ENCODE data around the gene CASP2. TPM values are rescaled to one million over a fixed set of nuclear protein-coding genes. Genes with fewer than 3 reads are reported as not detected.

The CASP2 gene
- total RNA-seq, 4 donors from 2014 or later = 7.7 to 21.6 (median 13.3) TPM

DNA sequence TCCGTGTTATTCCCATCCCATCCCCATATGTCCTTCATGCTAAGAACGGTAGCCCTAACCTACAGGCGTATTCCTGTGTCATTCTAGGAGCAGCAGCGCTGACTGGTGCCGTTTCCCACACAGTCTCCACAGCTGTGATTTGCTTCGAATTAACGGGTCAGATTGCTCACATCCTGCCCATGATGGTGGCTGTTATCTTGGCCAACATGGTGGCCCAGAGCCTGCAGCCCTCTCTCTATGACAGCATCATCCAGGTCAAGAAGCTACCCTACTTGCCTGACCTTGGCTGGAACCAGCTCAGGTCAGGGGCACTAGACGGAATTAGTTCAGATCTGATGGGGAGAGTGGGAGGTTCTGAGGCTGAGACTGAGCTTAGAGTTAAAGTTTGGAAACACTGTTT is 53.7 kb downstream of the CASP2 start:
- DNase-seq (ENCODE audit: low spot score) (no peak), ATAC-seq (ENCODE audit: low FRiP score) (no peak)
- TF ChIP-seq, protein P1, sequence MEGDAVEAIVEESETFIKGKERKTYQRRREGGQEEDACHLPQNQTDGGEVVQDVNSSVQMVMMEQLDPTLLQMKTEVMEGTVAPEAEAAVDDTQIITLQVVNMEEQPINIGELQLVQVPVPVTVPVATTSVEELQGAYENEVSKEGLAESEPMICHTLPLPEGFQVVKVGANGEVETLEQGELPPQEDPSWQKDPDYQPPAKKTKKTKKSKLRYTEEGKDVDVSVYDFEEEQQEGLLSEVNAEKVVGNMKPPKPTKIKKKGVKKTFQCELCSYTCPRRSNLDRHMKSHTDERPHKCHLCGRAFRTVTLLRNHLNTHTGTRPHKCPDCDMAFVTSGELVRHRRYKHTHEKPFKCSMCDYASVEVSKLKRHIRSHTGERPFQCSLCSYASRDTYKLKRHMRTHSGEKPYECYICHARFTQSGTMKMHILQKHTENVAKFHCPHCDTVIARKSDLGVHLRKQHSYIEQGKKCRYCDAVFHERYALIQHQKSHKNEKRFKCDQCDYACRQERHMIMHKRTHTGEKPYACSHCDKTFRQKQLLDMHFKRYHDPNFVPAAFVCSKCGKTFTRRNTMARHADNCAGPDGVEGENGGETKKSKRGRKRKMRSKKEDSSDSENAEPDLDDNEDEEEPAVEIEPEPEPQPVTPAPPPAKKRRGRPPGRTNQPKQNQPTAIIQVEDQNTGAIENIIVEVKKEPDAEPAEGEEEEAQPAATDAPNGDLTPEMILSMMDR (IDR thresholded peaks at IDR 0.05) = no peak

DNA sequence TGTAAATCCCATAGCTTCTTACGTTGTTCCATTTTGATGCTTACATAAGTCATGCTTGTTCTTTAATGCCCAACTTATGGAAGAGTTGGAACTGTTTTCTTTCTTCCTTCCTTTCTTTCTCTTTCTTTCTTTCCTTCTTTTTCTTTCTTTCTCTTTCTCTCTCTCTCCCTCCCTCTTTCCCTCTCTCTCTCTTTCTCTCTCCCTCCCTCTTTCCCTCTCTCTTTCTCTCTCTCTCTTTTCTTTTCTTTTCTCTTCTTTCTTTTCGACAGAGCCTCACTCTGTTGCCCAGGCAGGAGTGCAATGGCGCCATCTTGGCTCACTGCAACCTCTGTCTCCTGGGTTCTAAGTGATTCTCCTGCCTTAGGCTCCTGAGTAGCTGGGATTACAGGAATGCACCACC is 55.4 kb downstream of the CASP2 start:
- TF ChIP-seq, protein P1 (IDR thresholded peaks at IDR 0.05) = no peak
- ATAC-seq (ENCODE audit: low FRiP score) = no peak
- DNase-seq (ENCODE audit: low spot score) = no peak

DNA sequence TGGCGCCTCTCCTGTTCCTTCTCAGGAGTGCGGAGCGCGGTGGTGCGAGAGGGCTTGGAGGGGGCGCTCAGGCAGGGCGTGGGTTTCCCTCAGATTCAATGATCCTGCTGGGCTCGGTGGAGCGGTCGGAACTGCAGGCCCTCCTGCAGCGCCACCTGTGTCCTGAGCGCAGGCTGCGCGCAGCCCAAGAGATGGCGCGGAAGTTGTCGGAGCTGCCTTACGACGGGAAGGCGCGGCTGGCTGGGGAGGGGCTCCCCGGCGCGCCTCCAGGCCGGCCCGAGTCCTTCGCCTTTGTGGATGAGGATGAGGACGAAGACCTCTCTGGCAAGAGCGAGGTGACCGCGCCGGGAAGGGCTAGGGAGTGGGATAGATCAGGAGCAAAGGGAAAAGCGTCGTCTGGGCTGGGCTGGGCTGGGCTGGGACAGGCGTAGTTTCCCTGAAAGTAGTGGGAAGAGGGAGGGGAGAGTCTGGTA is 57.3 kb downstream of the CASP2 start:
- ATAC-seq (ENCODE audit: low FRiP score) = peak; percentile 84
- no peak for DNase-seq (ENCODE audit: low spot score)
- TF ChIP-seq, protein P1 (IDR thresholded peaks at IDR 0.05) = no peak

DNA sequence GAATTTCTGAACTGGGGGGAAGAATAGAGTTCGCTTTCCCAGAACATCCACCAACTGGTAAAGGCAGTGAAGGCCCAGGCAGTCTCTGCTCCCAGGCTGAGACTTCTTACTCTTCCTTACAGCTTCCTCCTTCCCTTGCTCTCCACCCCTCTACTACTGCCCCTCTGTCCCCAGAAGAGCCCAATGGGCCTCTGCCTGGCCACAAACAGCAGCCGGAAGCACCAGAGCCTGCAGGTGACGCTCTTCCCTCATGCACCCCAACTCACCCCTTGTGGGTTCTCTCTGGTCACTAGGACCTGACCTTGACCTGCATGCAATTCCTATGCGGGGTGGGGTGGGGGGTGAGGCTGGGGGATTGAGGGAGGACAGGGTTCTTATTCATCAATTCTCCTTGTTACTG is 57.9 kb downstream of the CASP2 start:
- DNase-seq (ENCODE audit: low spot score) (no peak), ATAC-seq (ENCODE audit: low FRiP score) (no peak)
- TF ChIP-seq, protein P1 (IDR thresholded peaks at IDR 0.05) = no peak

DNA sequence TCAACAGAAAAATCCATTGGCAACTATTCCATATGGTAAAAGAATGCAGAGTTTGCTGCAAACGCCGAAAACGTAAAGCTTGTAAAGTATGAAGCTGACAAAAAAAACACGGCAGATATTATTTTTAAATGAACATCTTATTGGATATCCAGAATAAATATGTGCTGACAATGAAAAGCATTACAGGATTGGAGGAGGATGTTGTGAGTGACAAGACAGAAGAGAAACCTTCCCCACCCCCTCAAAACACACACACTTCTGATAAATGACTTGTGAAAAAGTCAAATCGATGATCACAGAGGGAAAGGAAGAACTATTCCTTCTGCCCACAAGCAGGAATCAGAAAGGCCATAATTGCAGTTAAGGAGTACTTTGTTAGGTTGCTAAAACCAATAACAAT is 59.8 kb downstream of the CASP2 start:
- TF ChIP-seq, protein P1 (IDR thresholded peaks at IDR 0.05) = no peak
- ATAC-seq (ENCODE audit: low FRiP score) = no peak
- DNase-seq (ENCODE audit: low spot score) = no peak

DNA sequence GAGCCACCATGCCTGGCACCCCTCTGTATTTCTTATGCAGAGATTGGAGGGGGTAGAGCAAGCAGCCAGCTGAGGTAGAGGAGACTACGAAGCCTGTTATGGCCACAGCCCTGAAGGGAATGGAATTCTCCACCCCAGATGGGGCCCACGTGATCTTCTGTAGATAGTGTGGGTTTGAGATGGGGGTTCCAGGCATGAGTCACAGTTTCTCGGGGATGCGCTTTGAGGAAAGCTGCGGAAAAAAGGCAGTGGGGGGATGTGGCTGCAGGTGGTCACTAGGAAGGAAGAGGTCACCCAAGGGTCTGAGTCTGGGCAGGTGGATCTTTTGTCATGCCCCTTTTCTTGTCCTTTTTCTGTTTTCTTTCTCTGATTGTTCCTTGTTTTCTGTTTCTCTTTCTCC is 62.9 kb downstream of the CASP2 start:
- DNase-seq (ENCODE audit: low spot score) (no peak), ATAC-seq (ENCODE audit: low FRiP score) (no peak)

DNA sequence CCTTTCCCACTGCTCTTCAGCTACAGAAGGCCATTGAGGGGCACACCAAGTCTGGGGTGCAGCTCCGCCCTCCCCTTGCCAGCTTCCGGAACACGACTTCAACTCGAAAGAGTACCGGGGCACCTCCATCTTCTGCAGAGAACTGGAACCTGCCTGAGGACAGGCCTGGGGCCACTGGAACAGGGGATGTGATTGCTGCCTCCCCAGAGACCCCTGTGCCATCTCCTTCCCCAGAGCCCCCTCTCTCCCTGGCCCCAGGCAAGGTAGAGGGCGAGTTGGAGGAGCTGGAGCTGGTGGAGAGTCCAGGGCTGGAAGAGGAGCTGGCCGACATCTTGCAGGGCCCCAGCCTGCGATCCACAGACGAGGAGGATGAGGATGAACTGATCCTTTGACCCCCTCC is 63.4 kb downstream of the CASP2 start:
- TF ChIP-seq, protein P1 (IDR thresholded peaks at IDR 0.05) = no peak
- ATAC-seq (ENCODE audit: low FRiP score) = no peak
- DNase-seq (ENCODE audit: low spot score) = no peak

More for the DNA sequence above, 62.9 kb downstream of the CASP2 start:
- TF ChIP-seq, protein P1 (IDR thresholded peaks at IDR 0.05) = no peak
